Stimulated activated CD8-positive, alpha-beta memory T cell treated with anti-CD3 and anti-CD28 coated beads, Interleukin-15, amount 100 ng/mL, for 4 hours (primary cell): Measurements from ENCODE around the gene AMPD3.

Experiments used
- DNase-seq, 2 donors: peaks; one replicate each; pipeline ENCODE4 v3.0.0-alpha.2; 2020; ENCODE audit warnings: low read depth in 2 of 2

AMPD3 gene

DNA sequence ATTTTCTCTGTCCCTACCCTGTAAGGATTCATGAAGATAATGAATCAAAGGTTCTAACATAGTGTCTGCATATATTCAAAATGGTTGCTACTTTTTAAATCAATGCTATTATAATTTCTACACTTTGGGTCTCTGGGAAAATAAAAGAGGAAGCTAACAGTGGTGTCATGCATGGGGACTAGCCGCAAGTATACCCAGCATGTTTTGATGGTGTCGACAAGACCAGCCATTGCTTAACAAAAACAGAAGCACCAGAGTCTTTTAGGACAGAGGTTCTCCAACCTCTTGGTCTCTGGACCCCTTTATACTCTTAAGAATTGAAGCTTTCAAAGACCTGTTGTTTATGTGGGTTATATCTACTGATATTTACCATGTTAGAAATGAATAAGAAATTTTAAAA, 48.2 kb downstream of the AMPD3 start:
- no peak for DNase-seq

DNA sequence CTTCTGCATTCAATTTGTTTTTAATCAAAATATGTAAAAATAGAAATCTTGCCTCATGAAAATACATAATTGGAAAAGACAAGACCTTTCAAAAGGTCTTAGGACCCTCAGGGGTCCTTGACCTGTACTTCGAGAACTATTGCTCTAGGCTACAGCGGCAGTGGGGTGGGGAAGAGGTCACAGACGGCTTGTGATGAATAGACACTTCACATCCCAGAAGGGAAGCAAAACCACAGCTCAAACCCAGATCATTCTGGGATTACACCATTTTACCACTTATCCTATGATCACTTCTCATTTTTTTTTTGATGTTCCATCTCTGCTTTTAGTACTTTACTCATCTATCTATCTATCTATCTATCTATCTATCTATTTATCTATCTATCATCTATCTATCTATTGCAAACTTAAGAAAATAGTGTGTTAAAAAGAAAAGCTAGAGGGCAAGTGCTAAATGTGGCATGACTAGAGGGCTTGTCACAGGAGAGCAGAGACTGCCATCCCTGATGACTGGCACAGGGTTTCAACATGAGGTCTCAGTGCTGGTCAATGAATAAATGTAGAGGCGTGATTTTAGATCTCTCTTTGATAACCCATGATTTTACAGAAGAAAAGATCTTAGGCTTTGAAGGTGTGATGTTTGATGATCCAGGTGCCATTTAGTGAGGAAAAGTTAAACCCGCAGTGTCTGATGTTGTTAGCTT, 48.9 kb downstream of the AMPD3 start:
- no peak for DNase-seq

DNA sequence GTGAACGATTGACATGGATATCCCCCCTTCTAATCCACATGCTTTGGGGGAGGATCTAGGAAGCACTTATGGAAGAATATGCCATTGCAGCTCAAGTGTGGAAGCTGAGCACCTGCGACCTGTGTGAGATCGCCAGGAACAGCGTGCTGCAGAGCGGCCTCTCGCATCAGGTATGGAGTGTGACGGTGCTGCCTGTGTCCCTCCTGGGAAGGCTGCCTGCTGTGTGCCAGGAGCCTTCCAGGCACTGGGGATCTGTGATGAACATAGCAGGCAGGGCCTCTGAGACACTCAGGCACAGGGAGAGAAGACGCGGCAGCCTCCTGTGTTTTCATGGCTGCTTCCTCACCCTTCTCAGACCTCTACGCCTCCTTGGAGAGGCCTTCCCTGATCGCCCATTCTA, 49.4 kb downstream of the AMPD3 start:
- DNase-seq = no peak

DNA sequence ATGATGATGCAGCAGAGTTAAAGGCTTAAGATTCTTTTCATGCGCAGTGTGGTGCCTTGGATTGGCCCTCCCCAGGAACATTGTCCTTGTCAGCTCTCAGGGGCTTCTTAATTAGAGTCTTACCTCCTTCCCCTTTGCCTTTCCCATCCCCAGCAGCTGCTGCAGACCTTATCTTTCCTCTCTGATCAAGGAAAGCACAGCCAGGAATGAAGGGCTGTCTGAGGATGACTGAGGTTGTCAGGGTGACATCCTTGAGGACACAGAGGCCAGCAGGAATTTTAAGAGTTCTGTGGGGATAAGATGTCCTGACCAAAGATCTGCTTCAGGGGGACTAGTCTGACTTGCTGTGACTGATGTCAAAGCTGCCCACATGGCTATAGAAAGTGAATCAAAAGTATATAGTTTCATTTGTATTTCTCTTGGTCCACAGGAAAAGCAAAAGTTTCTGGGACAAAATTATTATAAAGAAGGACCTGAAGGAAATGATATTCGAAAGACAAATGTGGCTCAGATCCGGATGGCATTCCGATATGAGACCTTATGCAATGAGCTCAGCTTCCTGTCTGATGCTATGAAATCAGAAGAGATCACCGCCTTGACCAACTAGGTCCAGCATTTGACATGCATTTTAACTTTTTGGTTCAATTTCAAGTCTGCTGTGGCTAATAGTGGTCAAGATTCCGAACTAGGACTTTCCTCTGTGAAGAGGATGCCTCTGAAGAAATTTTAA, 50.4 kb downstream of the AMPD3 start:
- no peak for DNase-seq

DNA sequence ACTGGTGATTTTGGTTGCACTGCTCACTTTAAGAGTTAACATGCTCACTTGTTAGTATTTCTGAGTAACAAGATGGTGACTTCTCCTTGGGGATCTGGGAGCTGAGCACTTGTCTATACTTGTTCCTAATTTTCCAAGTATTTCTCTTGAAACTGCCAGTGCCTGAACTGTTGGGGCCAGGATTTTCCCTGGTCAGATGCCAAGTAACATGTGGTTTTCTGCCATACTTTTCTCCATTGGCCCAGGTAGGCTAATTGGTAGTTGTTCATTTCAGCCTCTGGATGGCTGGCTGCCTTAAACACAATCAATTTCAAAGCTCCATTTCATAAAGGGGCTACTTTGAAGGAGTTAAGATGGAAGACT, 50.9 kb downstream of the AMPD3 start:
- DNase-seq = no peak

DNA sequence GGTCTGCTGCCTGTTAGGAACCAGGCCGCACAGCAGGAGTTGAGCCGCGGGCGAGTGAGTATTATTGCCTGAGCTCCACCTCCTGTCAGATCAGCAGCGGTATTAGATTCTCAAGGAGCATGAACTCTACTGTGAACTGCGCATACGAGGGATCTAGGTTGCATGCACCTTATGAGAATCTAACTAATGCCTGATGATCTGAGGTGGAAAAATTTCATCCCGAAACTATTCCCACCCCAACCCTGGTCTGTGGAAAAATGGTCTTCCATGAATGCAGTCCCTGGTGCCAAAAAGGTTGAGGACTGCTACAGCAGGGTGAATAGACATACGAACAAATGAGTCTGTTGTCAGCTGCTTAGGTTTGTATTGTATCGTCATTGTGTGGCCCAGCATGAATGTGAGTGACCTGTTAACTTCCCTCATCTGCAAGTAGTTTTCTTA, 56.1 kb downstream of the AMPD3 start:
- DNase-seq = no peak

DNA sequence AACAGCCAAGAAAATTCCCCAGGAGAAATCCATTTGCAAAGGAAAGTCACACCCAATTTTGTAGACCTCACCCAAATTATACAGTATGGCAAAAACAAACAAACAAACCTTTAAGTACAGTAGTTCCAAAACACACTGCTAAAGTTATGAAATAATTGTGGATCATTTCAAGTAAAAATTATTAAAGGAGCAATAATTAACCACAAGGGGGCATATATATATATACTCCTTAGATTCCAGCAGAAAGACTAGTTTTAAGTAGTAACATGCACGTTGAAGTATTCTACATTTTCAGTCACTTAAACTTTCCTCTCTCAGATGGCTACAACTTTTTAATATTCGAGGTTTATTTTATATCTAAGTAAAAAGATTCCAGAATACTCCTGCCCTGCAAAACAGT, 59.1 kb downstream of the AMPD3 start:
- no peak for DNase-seq

DNA sequence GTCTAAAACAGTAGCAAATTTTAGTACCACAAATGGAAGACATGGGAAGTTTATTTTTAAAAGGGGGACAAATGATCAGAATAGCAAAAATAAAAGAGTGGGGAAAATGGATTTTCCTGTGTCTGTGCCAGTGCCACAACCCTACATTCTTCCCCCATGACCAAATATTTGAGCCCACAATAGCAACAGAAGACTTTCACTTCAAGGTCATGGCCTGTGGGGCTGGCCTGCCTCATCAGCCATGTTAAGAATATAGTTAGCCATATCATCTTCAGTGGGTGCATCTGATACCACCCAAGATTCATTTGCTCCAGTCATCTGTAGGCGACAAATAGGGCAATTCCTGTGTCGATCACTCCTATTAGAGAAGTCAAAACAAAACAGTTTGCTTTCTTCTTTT, 59.6 kb downstream of the AMPD3 start:
- DNase-seq = no peak

DNA sequence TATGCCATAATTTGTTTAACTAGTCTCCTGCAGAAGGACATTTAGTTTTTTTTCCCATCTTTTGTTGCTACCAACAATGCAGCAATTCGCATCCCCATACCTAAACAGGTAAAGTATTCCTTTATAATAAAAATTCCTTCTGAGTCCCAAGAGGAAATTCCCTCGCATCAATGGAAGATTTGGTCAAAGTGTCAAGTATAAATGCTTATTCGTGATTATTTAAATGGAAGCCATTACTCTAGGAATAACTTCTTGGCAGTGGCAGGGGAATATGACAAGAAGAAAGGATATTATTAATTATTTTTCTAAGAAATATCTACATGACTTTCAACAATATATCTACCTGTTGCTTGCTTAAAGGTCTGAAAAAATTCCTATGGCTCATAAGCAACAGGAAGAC, 60.4 kb downstream of the AMPD3 start:
- no peak for DNase-seq

DNA sequence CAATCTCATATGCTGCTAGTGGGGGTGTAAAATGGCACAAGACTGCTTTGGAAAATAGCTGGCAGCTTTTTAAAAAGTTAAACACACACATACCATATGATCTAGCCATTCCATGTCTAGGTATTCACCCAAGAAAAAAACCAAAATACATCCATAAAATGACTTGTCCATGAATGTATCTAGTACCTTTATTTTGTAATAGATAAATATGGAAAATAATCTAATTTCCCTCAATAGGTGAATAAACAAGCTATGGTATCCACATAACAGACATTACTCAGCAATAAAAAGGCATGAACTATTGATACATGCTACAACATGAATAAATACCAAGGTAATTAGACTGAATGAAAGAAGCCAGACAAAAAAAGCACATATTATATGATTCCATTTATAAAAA, 63.1 kb downstream of the AMPD3 start:
- DNase-seq = no peak

DNA sequence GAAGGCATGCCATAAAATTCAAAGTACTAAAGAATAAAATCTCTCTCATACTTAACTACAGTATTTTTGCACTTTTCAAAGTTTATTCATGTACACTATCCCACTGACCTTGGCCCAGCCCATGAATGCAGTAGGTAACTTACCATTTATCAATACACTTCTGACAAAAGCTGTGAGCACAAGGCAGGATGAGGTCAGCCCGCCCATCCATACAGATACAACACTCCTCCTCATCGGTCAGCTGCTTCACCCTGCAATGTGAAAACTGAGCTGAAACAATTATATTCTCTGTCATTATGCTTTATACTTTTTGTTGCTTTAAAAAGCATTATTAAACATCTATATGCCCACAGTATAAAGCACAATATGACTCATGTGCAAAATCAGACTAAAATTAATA, 63.8 kb downstream of the AMPD3 start:
- no peak for DNase-seq

DNA sequence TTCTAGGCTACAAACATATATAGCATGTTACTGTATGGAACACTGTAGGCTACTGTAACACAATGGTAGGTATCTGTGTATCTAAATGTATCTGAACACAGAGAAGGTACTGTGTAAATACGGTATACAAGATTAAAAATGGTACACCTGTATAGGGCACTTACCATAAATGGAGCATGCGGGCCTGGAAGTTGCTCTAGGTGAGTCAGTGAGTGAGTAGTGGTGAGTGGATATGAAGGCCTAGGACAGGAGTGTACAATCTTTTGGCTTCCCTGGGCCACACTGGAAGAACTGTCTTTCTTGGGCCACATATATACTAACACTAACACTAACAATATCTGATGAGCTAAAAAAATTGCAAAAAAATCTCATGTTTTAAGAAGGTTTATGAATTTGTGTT, 64.6 kb downstream of the AMPD3 start:
- DNase-seq = no peak

DNA sequence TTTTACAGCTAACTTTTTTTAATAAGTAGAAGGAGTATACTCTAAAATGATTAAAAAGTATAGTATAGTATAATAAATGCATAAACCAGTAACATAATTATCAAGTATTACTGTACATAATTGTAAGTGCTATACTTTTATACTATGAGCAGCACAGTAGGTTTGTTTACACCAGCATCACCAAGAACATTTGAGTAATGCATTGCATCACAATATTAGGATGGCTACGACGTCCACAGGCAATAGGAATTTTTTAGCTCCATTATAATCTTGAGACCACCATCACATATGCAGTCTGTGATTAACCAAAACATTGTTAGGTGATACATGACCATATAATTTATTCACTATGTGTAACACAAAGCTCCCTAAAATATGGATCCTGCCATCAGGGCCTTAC, 65.5 kb downstream of the AMPD3 start:
- no peak for DNase-seq

DNA sequence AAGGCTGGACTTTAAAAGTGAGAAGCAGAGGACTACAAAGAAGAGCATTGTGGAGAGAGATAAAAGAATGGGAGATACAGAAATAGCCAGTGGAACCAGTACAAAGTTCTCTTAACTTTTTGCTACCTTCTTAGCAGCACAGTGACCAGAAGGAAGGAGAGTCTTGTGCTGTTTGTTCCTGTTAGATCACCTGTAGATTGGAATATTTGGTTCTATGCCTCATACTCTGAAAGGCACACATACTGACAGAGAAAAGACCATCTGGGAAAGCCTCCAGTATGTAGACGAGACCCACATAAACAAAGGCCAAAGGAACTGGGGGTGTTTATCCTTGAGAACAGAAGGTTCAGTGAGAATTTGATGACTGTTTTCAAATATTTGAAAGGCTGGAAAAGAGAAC, 67.2 kb downstream of the AMPD3 start:
- no peak for DNase-seq

DNA sequence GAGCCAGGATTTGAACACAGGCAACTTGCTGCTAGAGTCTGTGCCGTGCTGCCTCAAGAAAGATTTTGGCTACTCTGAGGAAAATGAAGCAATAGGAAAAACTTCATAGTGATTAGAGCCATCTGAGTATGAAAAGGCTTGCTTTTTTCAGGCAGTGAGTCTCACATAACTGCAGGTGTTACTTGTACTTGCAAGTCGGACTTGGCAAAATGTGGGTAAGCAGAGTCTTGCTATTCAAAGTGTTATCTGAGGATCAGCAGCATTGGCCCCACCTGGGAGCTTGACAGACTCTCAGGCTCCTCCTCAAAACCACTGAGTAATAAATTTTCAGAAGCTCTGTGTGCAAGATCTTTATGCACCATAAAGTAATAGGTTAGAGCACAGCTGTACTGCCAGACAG, 67.9 kb downstream of the AMPD3 start:
- no peak for DNase-seq

DNA sequence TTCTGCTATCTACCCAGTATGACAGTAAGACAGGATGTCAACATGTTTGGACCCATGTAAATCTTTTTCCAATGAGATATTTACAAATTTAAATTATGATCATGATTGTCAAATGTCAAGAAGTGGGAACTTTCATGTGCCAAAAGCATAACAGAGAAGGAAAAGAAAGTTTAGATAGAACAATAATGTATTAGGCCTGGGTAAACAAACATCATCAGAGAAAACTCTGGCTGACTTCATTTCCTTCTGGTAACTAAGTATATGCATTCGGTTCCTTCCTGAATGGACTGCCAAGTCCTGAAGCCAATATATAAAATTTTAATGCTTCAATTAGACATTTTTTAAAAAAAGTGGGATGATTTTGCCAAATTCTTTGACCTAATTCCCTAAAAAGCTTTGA, 69.4 kb downstream of the AMPD3 start:
- DNase-seq = no peak

DNA sequence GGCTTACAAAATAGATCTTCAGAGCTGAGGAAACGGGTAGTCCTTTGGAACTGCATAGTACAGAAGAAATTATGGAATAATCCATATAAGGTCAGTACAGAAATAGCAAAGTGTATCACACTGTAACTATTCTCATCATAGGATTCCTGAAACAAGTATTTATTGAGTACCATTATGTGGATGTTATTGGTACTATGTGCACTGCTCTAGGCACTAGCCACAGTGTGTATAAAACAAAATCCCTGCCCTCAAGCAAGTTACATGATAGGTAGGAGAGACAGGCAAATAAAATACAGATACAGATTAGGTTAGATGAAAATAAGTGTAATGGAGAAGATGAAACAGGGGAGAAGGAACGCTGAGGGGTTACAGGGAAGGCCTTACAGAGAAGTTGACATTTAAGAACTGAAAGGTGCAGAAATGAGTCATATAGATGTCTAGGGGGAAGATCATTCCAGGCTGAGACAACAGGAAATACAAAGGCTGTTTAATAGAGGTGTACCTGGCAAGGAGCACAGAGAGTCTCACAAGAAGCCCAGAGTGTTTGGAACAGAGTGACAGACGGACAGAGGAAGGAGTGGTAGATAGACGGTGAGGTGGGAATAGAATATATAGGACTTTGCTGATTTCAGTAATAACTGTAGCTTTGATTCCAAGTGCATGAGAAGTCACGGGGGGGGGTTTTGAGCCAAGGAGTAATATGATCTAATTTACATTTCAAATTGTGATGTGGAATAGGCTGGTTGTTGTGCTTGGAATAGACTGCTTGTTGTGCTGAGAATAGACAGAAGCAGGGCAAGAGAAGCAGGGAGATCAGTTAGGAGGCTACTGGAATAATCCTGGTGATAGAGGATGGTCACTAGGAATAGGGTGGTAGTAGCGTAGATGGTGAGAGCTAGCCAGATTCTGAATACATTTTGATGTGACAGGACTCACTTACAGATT, 72.2 kb downstream of the AMPD3 start:
- DNase-seq = no peak

DNA sequence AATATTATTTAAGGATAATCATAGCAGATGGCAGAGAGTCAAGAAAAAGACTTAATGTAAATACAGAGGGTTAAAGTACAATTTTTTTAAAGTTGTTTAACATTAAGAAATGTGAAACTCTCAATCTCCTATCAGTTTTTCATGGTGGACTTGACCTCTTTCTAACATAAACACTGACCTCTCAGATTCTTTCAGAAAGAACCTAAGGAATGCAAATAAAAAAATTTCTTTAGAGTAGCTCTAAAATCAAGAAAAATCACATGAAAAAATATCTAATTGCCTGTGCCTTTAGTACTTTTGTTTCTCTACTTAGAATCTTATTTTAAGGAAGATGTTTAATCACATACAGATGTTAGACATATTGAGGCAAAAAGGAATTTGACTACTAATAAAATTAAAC, 73.1 kb downstream of the AMPD3 start:
- no peak for DNase-seq

DNA sequence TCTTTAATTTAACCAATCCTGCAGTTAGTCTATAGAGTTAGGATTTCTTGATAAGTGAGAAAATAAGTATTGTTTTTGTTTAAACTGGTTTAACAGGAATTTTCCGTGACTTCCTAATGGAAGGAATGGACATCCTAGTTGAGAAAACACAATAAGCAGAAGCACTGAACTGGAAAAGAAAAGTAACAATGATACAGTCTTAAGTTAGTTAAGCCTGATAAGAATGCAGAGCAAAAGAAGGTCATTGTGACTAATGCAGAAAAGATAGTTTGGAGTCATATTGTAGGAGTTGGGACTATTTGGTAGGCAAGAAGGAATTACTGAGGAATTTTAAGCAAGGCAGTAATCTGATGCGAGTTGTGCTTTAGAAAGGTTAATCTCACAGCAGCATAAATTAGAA, 74.2 kb downstream of the AMPD3 start:
- DNase-seq = no peak

DNA sequence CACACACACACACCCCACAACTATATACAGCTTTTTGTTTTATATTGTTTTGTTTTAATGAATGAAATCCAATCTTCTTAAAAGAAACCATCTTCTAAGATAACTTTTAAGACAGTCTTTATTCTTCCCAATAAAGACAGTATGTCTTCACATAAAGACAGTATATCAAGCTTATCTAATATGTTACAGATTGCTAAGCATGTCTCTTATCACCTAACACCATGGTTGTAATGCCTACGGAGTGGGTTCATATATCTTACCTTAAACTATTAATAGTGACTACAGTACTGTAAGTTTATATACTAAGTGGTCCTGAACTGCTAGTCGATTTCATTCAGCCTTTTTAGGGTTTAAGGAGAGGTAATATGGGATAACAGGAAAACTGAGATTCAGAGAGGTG, 77.5 kb downstream of the AMPD3 start:
- DNase-seq = no peak

DNA sequence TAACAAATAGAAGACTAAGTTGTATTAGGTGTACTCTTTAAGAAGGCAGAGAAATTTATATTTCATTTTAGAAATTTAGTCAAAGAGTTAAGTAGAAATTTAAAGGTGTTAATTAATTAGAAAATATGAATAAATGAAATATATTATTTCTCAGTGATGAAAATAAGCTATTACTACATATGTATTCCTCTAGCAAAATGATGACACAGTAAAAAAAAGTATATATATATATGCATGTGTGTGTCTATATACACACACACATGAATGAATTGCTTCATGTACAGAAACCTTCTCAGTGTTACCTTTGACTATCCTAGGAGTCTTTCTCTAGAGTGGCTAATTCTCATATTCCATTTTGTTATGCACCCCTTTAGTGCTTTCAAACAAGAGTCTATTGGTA, 78.3 kb downstream of the AMPD3 start:
- no peak for DNase-seq

DNA sequence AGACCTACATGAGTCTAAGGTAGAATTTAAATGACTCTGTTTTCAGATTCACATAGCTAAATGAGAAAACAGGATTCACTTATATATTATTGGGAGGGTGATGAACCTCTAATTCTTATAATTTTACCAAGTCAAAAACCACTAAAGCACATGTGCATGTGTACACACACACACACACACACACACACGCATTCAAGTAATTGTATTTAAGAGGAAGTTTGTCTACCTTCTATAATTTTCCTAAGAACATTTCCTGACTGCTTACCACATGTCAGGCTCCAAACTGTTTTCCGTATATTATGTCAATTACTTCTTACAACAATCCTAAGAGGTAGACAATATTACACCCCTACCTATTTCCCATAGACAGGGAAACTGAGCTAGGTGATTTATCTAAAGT, 79.3 kb downstream of the AMPD3 start:
- DNase-seq = no peak

DNA sequence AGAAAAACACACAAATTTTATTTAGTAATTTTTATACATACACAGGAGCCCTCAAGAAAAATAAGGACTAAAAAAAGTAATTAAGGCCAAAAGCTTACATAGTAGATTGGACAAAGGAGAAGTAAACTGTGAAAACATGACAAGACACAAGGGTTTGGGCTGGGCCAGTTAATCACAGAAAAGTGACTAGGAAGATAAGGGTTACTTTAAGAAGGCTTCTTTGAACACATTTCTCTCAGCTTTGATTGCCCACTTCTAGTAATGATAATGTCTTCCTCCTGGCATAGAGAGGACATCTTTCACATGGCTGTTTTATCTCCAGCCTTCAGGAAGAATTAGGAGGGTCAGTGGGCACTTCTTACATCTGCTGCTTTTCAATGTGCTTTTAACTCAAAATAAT, 82.5 kb downstream of the AMPD3 start:
- DNase-seq = no peak
